Thyroid gland (tissue), 4 donors: ENCODE data around the gene KDSR.

Experiments
- CTCF ChIP-seq, 6 experiments: fragments of 200-600 bp in 3 of 6; fragments of 450-650 bp in 3 of 6; sonication (generic) in 3 of 6; IDR thresholded peaks; one replicate each; pipeline ENCODE4 v1.5.1; 2016 to 2019; ENCODE audit warnings: antibody characterized with exemption in 6 of 6, mild to moderate bottlenecking in 2 of 6, inconsistent platforms in 1 of 6, moderate library complexity in 1 of 6
- POLR2A ChIP-seq, 2 donors: fragments of 450-650 bp; IDR thresholded peaks; one replicate each; pipeline ENCODE4 v1.6.1; 2017; ENCODE audit warnings: antibody characterized with exemption in 2 of 2, mild to moderate bottlenecking in 2 of 2, moderate library complexity in 1 of 2

GRCh38 chr18:63302636-63303405 lies 64.2 kb downstream of the KDSR start:
- TF ChIP-seq CTCF (IDR thresholded peaks at IDR 0.05) (no peak), POLR2A (IDR thresholded peaks at IDR 0.05) (no peak)
